ENCODE measurements around the gene XYLT1. TPM values are rescaled to one million over a fixed set of nuclear protein-coding genes. Genes with fewer than 3 reads are reported as not detected.

XYLT1 gene
- total RNA-seq, 1 experiment from 2014 or later = 1.7 TPM

GRCh38 chr16:17061326-17061725 lies 409.4 kb downstream of the XYLT1 start:
- CTCF ChIA-PET = no interaction called here
- H4K20me1 ChIP-seq (ENCODE audit: insufficient read depth) = no peaks in the 10 kb centered on the region

GRCh38 chr16:17058471-17058870 lies 412.3 kb downstream of the XYLT1 start:
- CTCF ChIA-PET = no interaction called here
- intact Hi-C loops (cut with micrococcal nuclease; ENCODE audit: unreplicated experiment) = no loop called here
- no peaks in the 10 kb centered on the region for H4K20me1 ChIP-seq (ENCODE audit: insufficient read depth)
- no peaks in the 10 kb centered on the region for H3F3A ChIP-seq (ENCODE audit: insufficient read depth, low read depth)
- H3K27ac ChIP-seq = no peak overlapping the region
- H3K4me2 ChIP-seq = no peak overlapping the region
- POLR2A ChIA-PET (ENCODE audit: unreplicated experiment) = no interaction called here
- no peak overlapping the region for H2AFZ ChIP-seq
- no peaks in the 10 kb centered on the region for H3K9me3 ChIP-seq (ENCODE audit: insufficient read depth, low read depth)
- no peaks in the 10 kb centered on the region for H3K79me2 ChIP-seq (ENCODE audit: low read depth)
- H3K4me1 ChIP-seq (replicated peaks; ENCODE audit: insufficient read depth) = no peaks in the 10 kb centered on the region
- H3K9me2 ChIP-seq (ENCODE audit: insufficient read depth) = no peaks in the 10 kb centered on the region
- peaks cover 11% of the 10 kb centered on the region; the same call in 1 of the 2 replicates for H3K27me3 ChIP-seq (ENCODE audit: insufficient read depth, low read depth)
- no peak for DNase-seq
- BruUV-seq (replicated peaks) = no TSS peak
- no peak overlapping the region for H3K4me3 ChIP-seq
- H3K36me3 ChIP-seq (ENCODE audit: low read depth) = no peaks in the 10 kb centered on the region
- TF ChIP-seq, protein P1, sequence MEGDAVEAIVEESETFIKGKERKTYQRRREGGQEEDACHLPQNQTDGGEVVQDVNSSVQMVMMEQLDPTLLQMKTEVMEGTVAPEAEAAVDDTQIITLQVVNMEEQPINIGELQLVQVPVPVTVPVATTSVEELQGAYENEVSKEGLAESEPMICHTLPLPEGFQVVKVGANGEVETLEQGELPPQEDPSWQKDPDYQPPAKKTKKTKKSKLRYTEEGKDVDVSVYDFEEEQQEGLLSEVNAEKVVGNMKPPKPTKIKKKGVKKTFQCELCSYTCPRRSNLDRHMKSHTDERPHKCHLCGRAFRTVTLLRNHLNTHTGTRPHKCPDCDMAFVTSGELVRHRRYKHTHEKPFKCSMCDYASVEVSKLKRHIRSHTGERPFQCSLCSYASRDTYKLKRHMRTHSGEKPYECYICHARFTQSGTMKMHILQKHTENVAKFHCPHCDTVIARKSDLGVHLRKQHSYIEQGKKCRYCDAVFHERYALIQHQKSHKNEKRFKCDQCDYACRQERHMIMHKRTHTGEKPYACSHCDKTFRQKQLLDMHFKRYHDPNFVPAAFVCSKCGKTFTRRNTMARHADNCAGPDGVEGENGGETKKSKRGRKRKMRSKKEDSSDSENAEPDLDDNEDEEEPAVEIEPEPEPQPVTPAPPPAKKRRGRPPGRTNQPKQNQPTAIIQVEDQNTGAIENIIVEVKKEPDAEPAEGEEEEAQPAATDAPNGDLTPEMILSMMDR (conservative IDR thresholded peaks at IDR 0.05) = no peak
- no peak for TF ChIP-seq EZH2 (IDR thresholded peaks at IDR 0.05; ENCODE audit: low read depth)

More at GRCh38 chr16:17061326-17061725, 409.4 kb downstream of the XYLT1 start:
- Histone ChIP-seq H3K27ac (no peak overlapping the region), H3K4me1 (replicated peaks; ENCODE audit: insufficient read depth) (no peaks in the 10 kb centered on the region), H3K27me3 (ENCODE audit: insufficient read depth, low read depth) (peaks cover 23% of the 10 kb centered on the region), H3K9me2 (ENCODE audit: insufficient read depth) (no peaks in the 10 kb centered on the region), H3K9me3 (ENCODE audit: insufficient read depth, low read depth) (no peaks in the 10 kb centered on the region), H3K4me3 (no peak overlapping the region), H2AFZ (no peak overlapping the region), H3K79me2 (ENCODE audit: low read depth) (no peaks in the 10 kb centered on the region), H3F3A (ENCODE audit: insufficient read depth, low read depth) (no peaks in the 10 kb centered on the region), H3K36me3 (ENCODE audit: low read depth) (no peaks in the 10 kb centered on the region), H3K4me2 (no peak overlapping the region)
- TF ChIP-seq, protein P1 (conservative IDR thresholded peaks at IDR 0.05) = no peak
- TF ChIP-seq EZH2 (IDR thresholded peaks at IDR 0.05; ENCODE audit: low read depth) = no peak
- no TSS peak for BruUV-seq (replicated peaks)
- no peak for DNase-seq
- intact Hi-C loops (cut with micrococcal nuclease; ENCODE audit: unreplicated experiment) = no loop called here
- POLR2A ChIA-PET (ENCODE audit: unreplicated experiment) = no interaction called here

- ChIA-PET POLR2A (ENCODE audit: unreplicated experiment) (no interaction called here), CTCF (no interaction called here)
- no TSS peak for BruUV-seq (replicated peaks)
- Histone ChIP-seq H3K27me3 (ENCODE audit: insufficient read depth, low read depth) (no peaks in the 10 kb centered on the region), H3K27ac (no peak overlapping the region), H3K36me3 (ENCODE audit: low read depth) (no peaks in the 10 kb centered on the region), H3K4me2 (no peak overlapping the region), H3K4me3 (no peak overlapping the region), H4K20me1 (ENCODE audit: insufficient read depth) (no peaks in the 10 kb centered on the region), H3K4me1 (replicated peaks; ENCODE audit: insufficient read depth) (no peaks in the 10 kb centered on the region), H3K79me2 (ENCODE audit: low read depth) (no peaks in the 10 kb centered on the region), H3F3A (ENCODE audit: insufficient read depth, low read depth) (no peaks in the 10 kb centered on the region), H3K9me3 (ENCODE audit: insufficient read depth, low read depth) (no peaks in the 10 kb centered on the region), H2AFZ (no peak overlapping the region), H3K9me2 (ENCODE audit: insufficient read depth) (no peaks in the 10 kb centered on the region; the same call in 1 of the 2 replicates)
- intact Hi-C loops (cut with micrococcal nuclease; ENCODE audit: unreplicated experiment) = no loop called here
- no peak for TF ChIP-seq EZH2 (IDR thresholded peaks at IDR 0.05; ENCODE audit: low read depth)
- TF ChIP-seq, protein P1 (conservative IDR thresholded peaks at IDR 0.05) = no peak
- DNase-seq = no peak
Observed at GRCh38 chr16:17056666-17057065, 414.1 kb downstream of the XYLT1 start.

All from PC-9 (cell line).